ENCODE data around the gene GFOD2. TPM values are rescaled to one million over a fixed set of nuclear protein-coding genes. Genes with fewer than 3 reads are reported as not detected.

Gene GFOD2
- total and polyA plus RNA-seq, 2 of the 8 experiments (the other 6 are each of a cell fraction or from before 2014, with no cell fraction given): 21.4 to 33.2 TPM

DNA sequence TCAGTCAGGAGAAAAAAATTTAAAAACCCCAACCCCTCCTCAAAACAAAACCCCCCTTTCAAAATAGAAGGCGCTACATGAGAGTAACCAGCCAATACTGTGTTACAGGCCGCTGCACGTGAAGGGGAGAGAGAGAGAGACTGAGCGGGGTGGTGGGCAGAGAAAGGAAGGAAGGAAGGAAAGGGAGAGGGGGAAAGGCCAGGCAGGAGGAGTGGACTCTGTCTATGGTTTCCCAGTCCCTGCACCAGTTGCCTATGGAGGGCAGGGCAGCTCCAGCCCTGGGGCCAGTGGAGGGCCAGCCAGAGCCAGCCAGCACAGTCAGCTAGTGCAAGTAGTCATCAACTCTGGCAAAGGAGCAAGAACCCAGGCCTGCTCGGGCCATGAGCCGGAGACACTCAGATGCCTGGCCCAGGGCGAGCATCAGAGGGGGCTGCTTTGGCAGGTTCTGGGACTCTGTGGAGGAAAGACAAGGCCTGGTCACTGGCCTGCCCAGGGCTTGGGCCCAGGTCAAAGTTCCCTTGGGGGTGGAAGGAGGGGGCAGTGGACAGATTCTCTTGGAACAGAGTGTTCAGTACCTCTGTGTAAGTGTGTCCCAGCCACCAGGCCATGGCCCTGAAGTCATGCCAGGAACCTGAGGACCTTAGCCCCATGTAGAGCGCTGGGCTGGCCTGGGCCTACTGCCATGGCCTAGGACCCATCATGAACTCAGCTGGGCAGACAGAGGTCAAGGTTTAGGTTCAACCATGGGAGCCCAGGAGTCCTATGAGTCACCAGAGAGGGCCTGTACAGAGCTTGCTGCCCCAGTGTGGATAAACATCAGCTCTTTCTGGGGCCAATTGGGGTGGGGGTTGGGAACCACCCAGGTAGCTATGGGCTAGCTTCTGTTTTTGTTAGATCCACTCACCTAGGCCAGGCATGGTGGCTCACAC lies 7.3 kb upstream of the GFOD2 start (continued):
- TF ChIP-seq ZNF274 (IDR thresholded peaks at IDR 0.05; ENCODE audit: borderline replicate concordance, extremely low read depth, low read length): no peak
- TF ChIP-seq KDM4A (IDR thresholded peaks at IDR 0.05; ENCODE audit: low read depth, low read length, severe bottlenecking): no peak
- no peak for TF ChIP-seq RXRA (IDR thresholded peaks at IDR 0.05; ENCODE audit: insufficient read depth, low read depth, low read length)
- TF ChIP-seq NRF1 (IDR thresholded peaks at IDR 0.05; ENCODE audit: low read depth, low read length): no peak

Measured in H1 (cell line).